Measurements from ENCODE around the gene MEIS3. TPM values are rescaled to one million over a fixed set of nuclear protein-coding genes. Genes with fewer than 3 reads are reported as not detected.
A peak's percentile ranks its signal among the peaks of the same experiment; 100 is the strongest.

MEIS3 gene
- total and polyA plus RNA-seq, 10 of the 15 experiments (the other 5 are each of a cell fraction or from before 2014, with no cell fraction given), result 0.05 to 0.23 TPM; not detected in 8

GRCh38 chr19:47357788-47358680 lies 61.3 kb downstream of the MEIS3 start:
- ChIA-PET RAD21 (ENCODE audit: unreplicated experiment) (interaction anchor here (1.1 kb wide), 1 partner anchor 9 kb away, joined by 3 read pairs; the partner anchor contains the start of gene DHX34), CTCF (interaction anchor here (1.2 to 1.5 kb wide), 2 partner anchors 10 to 33 kb away, joined by 3 to 6 read pairs; no protein-coding TSS in a partner anchor), SMC1A (ENCODE audit: uncharacterized antibody, unreplicated experiment) (no interaction called here), POLR2A (no interaction called here)
- no peak overlapping the region for H3K27ac ChIP-seq (ENCODE audit: control insufficient read depth, insufficient read depth)
- H3K9me3 ChIP-seq (replicated peaks; ENCODE audit: control insufficient read depth, insufficient read depth, low read length), result no peaks in the 10 kb centered on the region; the same call in 2 of the 3 replicates
- H3K4me1 ChIP-seq (ENCODE audit: control insufficient read depth, insufficient read depth, low read length), result no peaks in the 10 kb centered on the region
- H3K4me2 ChIP-seq (ENCODE audit: control insufficient read depth, insufficient read depth), result no peak overlapping the region
- H3K27me3 ChIP-seq (replicated peaks in 1 of 2; ENCODE audit: control insufficient read depth in 2 of 2, insufficient read depth in 2 of 2, low read length in 1 of 2), result no peaks in the 10 kb centered on the region
- BruUV-seq (replicated peaks), result no TSS peak
- H4K20me1 ChIP-seq (ENCODE audit: control insufficient read depth, insufficient read depth), result no peaks in the 10 kb centered on the region
- no peak overlapping the region for H3K9ac ChIP-seq (ENCODE audit: control insufficient read depth, insufficient read depth, low read length)
- in situ Hi-C loops (cut with MboI) (no loop called here), intact Hi-C loops (cut with micrococcal nuclease; ENCODE audit: unreplicated experiment) (no loop called here)
- no peak for ATAC-seq
- H3K79me2 ChIP-seq (ENCODE audit: control insufficient read depth, insufficient read depth, low read length), result no peaks in the 10 kb centered on the region
- H3K4me3 ChIP-seq, result no peak overlapping the region
- peaks cover 18 to 35% of the 10 kb centered on the region in 2 experiments for H3K36me3 ChIP-seq (ENCODE audit: control insufficient read depth in 2 of 2, insufficient read depth in 2 of 2, low read length in 1 of 2)
- H2AFZ ChIP-seq (ENCODE audit: control insufficient read depth, low read depth, low read length), result no peak overlapping the region
- TF ChIP-seq ZBED1 (IDR thresholded peaks at IDR 0.05; ENCODE audit: borderline replicate concordance), result no peak
- TF ChIP-seq, protein P1, sequence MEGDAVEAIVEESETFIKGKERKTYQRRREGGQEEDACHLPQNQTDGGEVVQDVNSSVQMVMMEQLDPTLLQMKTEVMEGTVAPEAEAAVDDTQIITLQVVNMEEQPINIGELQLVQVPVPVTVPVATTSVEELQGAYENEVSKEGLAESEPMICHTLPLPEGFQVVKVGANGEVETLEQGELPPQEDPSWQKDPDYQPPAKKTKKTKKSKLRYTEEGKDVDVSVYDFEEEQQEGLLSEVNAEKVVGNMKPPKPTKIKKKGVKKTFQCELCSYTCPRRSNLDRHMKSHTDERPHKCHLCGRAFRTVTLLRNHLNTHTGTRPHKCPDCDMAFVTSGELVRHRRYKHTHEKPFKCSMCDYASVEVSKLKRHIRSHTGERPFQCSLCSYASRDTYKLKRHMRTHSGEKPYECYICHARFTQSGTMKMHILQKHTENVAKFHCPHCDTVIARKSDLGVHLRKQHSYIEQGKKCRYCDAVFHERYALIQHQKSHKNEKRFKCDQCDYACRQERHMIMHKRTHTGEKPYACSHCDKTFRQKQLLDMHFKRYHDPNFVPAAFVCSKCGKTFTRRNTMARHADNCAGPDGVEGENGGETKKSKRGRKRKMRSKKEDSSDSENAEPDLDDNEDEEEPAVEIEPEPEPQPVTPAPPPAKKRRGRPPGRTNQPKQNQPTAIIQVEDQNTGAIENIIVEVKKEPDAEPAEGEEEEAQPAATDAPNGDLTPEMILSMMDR (IDR thresholded peaks at IDR 0.05 in 2 of 3, conservative IDR thresholded peaks at IDR 0.05 in 1 of 3; ENCODE audit: control insufficient read depth in 2 of 3, extremely low read depth in 1 of 3, insufficient read depth in 1 of 3, low read depth in 3 of 3, low read length in 3 of 3), result peak in 2 of 3 experiments; percentile 10 to 24; a peak in 1 of 6 replicates
- FAIRE-seq, result no peak
- DNase-seq (ENCODE audit: low read depth, low spot score), result no peak
- 91% methylated on average over 28 of the region's 28 CpGs for WGBS (ENCODE audit: insufficient coverage, insufficient replicate concordance, low lambda C conversion rate, missing lambda C conversion rate)
